ENCODE data around the gene PASK. TPM values are rescaled to one million over a fixed set of nuclear protein-coding genes. Genes with fewer than 3 reads are reported as not detected.

PASK gene
- total RNA-seq, result 1.5 and 91.1 TPM in 2 replicates

GRCh38 chr2:241148891-241149674, at the start of gene PASK:
PASK (minus strand) TSS chr2:241149472; CDS start chr2:241143032, 6,440 bp downstream.

GRCh38 chr2:241188361-241189092, 39.3 kb upstream of the PASK start, which contains the start of gene ANO7:
ANO7 (plus strand) TSS chr2:241188677; CDS start chr2:241190064, 1,387 bp downstream.

GRCh38 chr2:241149925-241150659, 820 bp upstream of the PASK start, which contains the start of gene PPP1R7:
PPP1R7 (plus strand) TSS chr2:241150467; CDS start chr2:241150496, 29 bp downstream.

GRCh38 chr2:241102239-241102803, 47.0 kb downstream of the PASK start, which contains the start of gene MTERF4:
MTERF4 (minus strand) TSS chr2:241102287; CDS start chr2:241102273, 14 bp downstream.

Small RNAs within 50 kb of the gene (small RNA-seq; reads per million reads assigned to genes)
- gene AC005237.2, result not detected

Other genes starting within 250 kb of the PASK start
- 0.49 and 0.81 TPM in 2 replicates for gene CROCC2, start 243.1 kb downstream of the PASK start, total RNA-seq
- 104 and 209 TPM in 2 replicates for gene SNED1, start 150.9 kb downstream of the PASK start, total RNA-seq
- gene MTERF4, start 47.2 kb downstream of the PASK start, total RNA-seq, result 29.0 and 37.2 TPM in 2 replicates
- 39.4 and 48.0 TPM in 2 replicates for gene PPP1R7, start 995 bp upstream of the PASK start, total RNA-seq
- 0.12 and 0.49 TPM in 2 replicates for gene ANO7, start 39.2 kb upstream of the PASK start, total RNA-seq
- 1,152 and 1,275 TPM in 2 replicates for gene HDLBP, start 166.2 kb upstream of the PASK start, total RNA-seq
- gene SEPTIN2, start 166.5 kb upstream of the PASK start, total RNA-seq, result 448 and 479 TPM in 2 replicates
- gene FARP2, start 206.8 kb upstream of the PASK start, total RNA-seq, result 70.1 and 123 TPM in 2 replicates